IMR-90 (cell line): ENCODE measurements around the gene ANKRD27. TPM values are rescaled to one million over a fixed set of nuclear protein-coding genes. Genes with fewer than 3 reads are reported as not detected.

Experiments
- ATAC-seq: fragments of 200-7000 bp; cut with Tn5 transposase; 2 replicates; pipeline ENCODE4 v1.9.1; 2020; ENCODE audit warnings: low read depth, mild to moderate bottlenecking, moderate library complexity
- BruUV-seq: library from RNA; stranded (reverse); fragments of 400-500 nt; replicated peaks from 2 replicates; lab custom pipeline; 2021; lab: Mats Ljungman, UMichigan
- CTCF ChIA-PET: fragments of 300-600 bp; formaldehyde crosslinking; extraction: SDS; loops from one replicate; lab custom pipeline; 2021; ENCODE audit warnings: antibody characterized with exemption; lab: Yijun Ruan, JAX
- POLR2A ChIA-PET: fragments of 300-600 bp; sonication (Branson Sonifier 250); formaldehyde crosslinking; loops from one replicate; lab custom pipeline; 2022; ENCODE audit warnings: antibody characterized with exemption; ENCODE audit not compliant: unreplicated experiment; lab: Charles Lee
- DNase-seq: peaks from one replicate; pipeline ENCODE4 v3.0.0; 2013
- H2AFZ ChIP-seq: replicated peaks from 2 replicates; pipeline ENCODE3; 2013; ENCODE audit warnings: low read length, mild to moderate bottlenecking; ENCODE audit not compliant: poor library complexity
- H2AK5ac ChIP-seq: 2 replicates; pipeline ENCODE4 v1.6.1; 2013; ENCODE audit warnings: low read depth, low read length, inconsistent platforms
- H2AK9ac ChIP-seq: replicated peaks from 2 replicates; pipeline ENCODE3; 2013; ENCODE audit warnings: mild to moderate bottlenecking, low read depth, low read length, moderate library complexity; ENCODE audit not compliant: poor library complexity
- H2BK120ac ChIP-seq: 2 replicates; pipeline ENCODE4 v1.6.1; 2013; ENCODE audit warnings: low read depth, low read length, inconsistent platforms
- H2BK15ac ChIP-seq: 3 replicates; pipeline ENCODE4 v1.6.1; 2013; ENCODE audit warnings: low read depth, low read length, inconsistent platforms
- H2BK20ac ChIP-seq: 2 replicates; pipeline ENCODE4 v1.6.1; 2013; ENCODE audit warnings: low read depth, mild to moderate bottlenecking, inconsistent platforms, low read length, moderate library complexity
- H2BK5ac ChIP-seq: 2 replicates; pipeline ENCODE4 v1.6.1; 2013; ENCODE audit warnings: mild to moderate bottlenecking, low read depth, low read length, inconsistent platforms; ENCODE audit not compliant: poor library complexity, severe bottlenecking
- H3K14ac ChIP-seq: replicated peaks from 2 replicates; pipeline ENCODE4 v1.6.1; 2013; ENCODE audit warnings: low read depth, low read length, inconsistent platforms
- H3K18ac ChIP-seq: 2 replicates; pipeline ENCODE4 v1.6.1; 2013; ENCODE audit warnings: low read depth, low read length, control low read depth
- H3K23ac ChIP-seq: 2 replicates; pipeline ENCODE4 v1.6.1; 2013; ENCODE audit warnings: low read depth, low read length, inconsistent platforms
- H3K27ac ChIP-seq: 2 replicates; pipeline ENCODE4 v1.5.1; 2013; ENCODE audit warnings: mild to moderate bottlenecking, control low read depth, low read length; ENCODE audit not compliant: insufficient read depth
- H3K27me3 ChIP-seq: 2 replicates; pipeline ENCODE4 v1.6.1; 2013; ENCODE audit warnings: low read length; ENCODE audit not compliant: control insufficient read depth, insufficient read depth
- H3K36me3 ChIP-seq: 2 replicates; pipeline ENCODE4 v1.6.1; 2013; ENCODE audit warnings: low read length, mixed read lengths; ENCODE audit not compliant: control insufficient read depth, insufficient read depth
- H3K4ac ChIP-seq: 2 replicates; pipeline ENCODE4 v1.6.1; 2013; ENCODE audit warnings: low read depth, low read length, inconsistent platforms
- H3K4me1 ChIP-seq: 2 replicates; pipeline ENCODE4 v1.6.1; 2013; ENCODE audit warnings: low read length, mixed read lengths; ENCODE audit not compliant: control insufficient read depth, insufficient read depth
- H3K4me2 ChIP-seq: 2 replicates; pipeline ENCODE4 v1.6.1; 2013; ENCODE audit warnings: low read depth, mild to moderate bottlenecking, control low read depth, low read length, moderate library complexity
- H3K4me3 ChIP-seq: 2 replicates; pipeline ENCODE4 v1.5.1; 2013; ENCODE audit warnings: low read depth, mild to moderate bottlenecking, control low read depth, low read length, moderate library complexity; ENCODE audit not compliant: insufficient read depth
- H3K56ac ChIP-seq: 2 replicates; pipeline ENCODE4 v1.6.1; 2013; ENCODE audit warnings: low read length, inconsistent platforms; ENCODE audit not compliant: insufficient read depth; ENCODE audit errors: extremely low read depth
- H3K79me1 ChIP-seq, 2 experiments: 2 replicates each; pipeline ENCODE4 v1.6.1; 2013; ENCODE audit warnings: low read length in 2 of 2, inconsistent platforms in 1 of 2, low read depth in 1 of 2
- H3K9ac ChIP-seq: 2 replicates; pipeline ENCODE4 v1.6.1; 2013; ENCODE audit warnings: low read depth, low read length, control low read depth
- H3K9me1 ChIP-seq: 2 replicates; pipeline ENCODE4 v1.6.1; 2013; ENCODE audit warnings: low read length, inconsistent platforms; ENCODE audit not compliant: insufficient read depth
- H3K9me3 ChIP-seq: 2 replicates; pipeline ENCODE4 v1.6.1; 2013; ENCODE audit warnings: low read length; ENCODE audit not compliant: control insufficient read depth, insufficient read depth
- H4K20me1 ChIP-seq: 2 replicates; pipeline ENCODE4 v1.6.1; 2013; ENCODE audit warnings: low read length, inconsistent platforms; ENCODE audit not compliant: insufficient read depth
- H4K5ac ChIP-seq: 2 replicates; pipeline ENCODE4 v1.6.1; 2013; ENCODE audit warnings: mild to moderate bottlenecking, low read depth, low read length, control low read depth
- H4K8ac ChIP-seq, 2 experiments: 2 replicates each; pipeline ENCODE4 v1.6.1; 2013; ENCODE audit warnings: low read depth in 2 of 2, low read length in 2 of 2, control low read depth in 1 of 2, inconsistent platforms in 1 of 2
- H4K91ac ChIP-seq: 2 replicates; pipeline ENCODE4 v1.6.1; 2013; ENCODE audit warnings: low read depth, low read length, inconsistent platforms; ENCODE audit not compliant: insufficient read depth
- CEBPB ChIP-seq: IDR thresholded peaks from 2 replicates; pipeline ENCODE4 v1.6.1; 2012; ENCODE audit warnings: low read depth, low read length, improper control_type of control experiment
- FOS ChIP-seq: fragments of 150-350 bp; IDR thresholded peaks from 2 replicates; pipeline ENCODE4 v1.6.1; 2016; ENCODE audit warnings: low read depth, low read length
- MXI1 ChIP-seq: IDR thresholded peaks from 2 replicates; pipeline ENCODE4 v1.6.1; 2012; ENCODE audit warnings: low read depth, mild to moderate bottlenecking, low read length, moderate library complexity, borderline replicate concordance
- RAD21 ChIP-seq: IDR thresholded peaks from 2 replicates; pipeline ENCODE4 v1.6.1; 2012; ENCODE audit warnings: low read length, improper control_type of control experiment
- WGBS, 2 experiments: methylation state at CpG; one replicate each; pipeline versions ENCODE4 v1.1.5 to v1.1.7; 2013; ENCODE audit warnings: missing lambda C conversion rate in 2 of 2; ENCODE audit not compliant: insufficient read length in 1 of 2; ENCODE audit errors: extremely low coverage in 2 of 2; 5-methylcytosine and 5-hydroxymethylcytosine counted together
- dilution Hi-C: fragments of 300-500 bp; cut with HindIII; formaldehyde crosslinking; loops from one replicate; pipeline ENCODE4 v1.14.3; 2018; ENCODE audit warnings: low sequenced_read_pairs; ENCODE audit not compliant: unreplicated experiment
- in situ Hi-C: fragments of 300-500 bp; cut with MboI; formaldehyde crosslinking; loops from 3 replicates; pipeline ENCODE4 v1.14.3; 2019; ENCODE audit warnings: low sequenced_read_pairs, inconsistent platforms, mixed read lengths
- intact Hi-C: fragments of 100-400 bp; cut with micrococcal nuclease; formaldehyde crosslinking; loops from 2 replicates; pipeline ENCODE4 v1.10.0; 2022
- polyA plus RNA-seq, 3 experiments: library from polyadenylated mRNA; depleted of rRNA; stranded (reverse); fragments of >200 nt; gene quantifications; 2 replicates each; pipeline ENCODE4 v1.2.3, GENCODE V29; 2012; ENCODE audit warnings: low replicate concordance in 1 of 3
- total RNA-seq: library from RNA; depleted of rRNA; stranded (reverse); fragments of >200 nt; gene quantifications from 2 replicates; pipeline ENCODE4 v1.2.3, GENCODE V29; 2012

ANKRD27 gene
- total and polyA plus RNA-seq, 2 of the 4 experiments (the other 2 are of a cell fraction): 16.7 to 35.0 TPM

DNA sequence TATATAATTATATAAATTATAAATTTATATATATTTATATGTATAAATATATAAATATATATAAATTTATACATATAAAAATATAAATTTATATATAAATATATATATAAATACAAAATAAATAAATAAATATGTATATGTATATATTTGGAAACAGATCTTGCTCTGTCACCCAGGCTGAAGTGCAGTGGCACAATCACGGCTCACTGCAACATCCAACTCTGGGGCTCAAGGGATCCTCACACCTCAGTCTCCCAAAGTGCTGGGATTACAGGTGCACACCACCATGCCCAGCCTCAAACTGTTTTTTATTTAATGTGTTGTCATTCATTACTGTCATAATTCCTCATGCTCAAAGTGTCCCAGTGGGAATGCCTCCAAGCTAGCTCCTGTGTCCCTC, 119.2 kb downstream of the ANKRD27 start:
- H3K56ac ChIP-seq: no peak overlapping the region
- H3K36me3 ChIP-seq: no peaks in the 10 kb centered on the region
- no peak overlapping the region for H3K4me2 ChIP-seq
- H3K14ac ChIP-seq: no peak overlapping the region
- ATAC-seq (no peak), DNase-seq (no peak)
- no CpG with 5 or more reads among the region's 1 CpG for WGBS, 2 experiments
- no peaks in the 10 kb centered on the region for H3K4me1 ChIP-seq
- no peak overlapping the region for H4K5ac ChIP-seq
- no peaks in the 10 kb centered on the region for H4K20me1 ChIP-seq
- no peak overlapping the region for H3K27ac ChIP-seq
- H3K9ac ChIP-seq: no peak overlapping the region
- no peak overlapping the region for H3K4me3 ChIP-seq
- H4K91ac ChIP-seq: no peak overlapping the region
- dilution Hi-C loops: no loop called here
- no peak overlapping the region for H3K4ac ChIP-seq
- CTCF ChIA-PET: no interaction called here
- H3K9me1 ChIP-seq: no peaks in the 10 kb centered on the region
- no peak overlapping the region for H2BK120ac ChIP-seq
- no peak overlapping the region for H2BK5ac ChIP-seq
- no peak overlapping the region for H2BK15ac ChIP-seq
- H4K8ac ChIP-seq: no peak overlapping the region
- in situ Hi-C loops: loop anchor here (25.0 kb wide), 1 partner anchor 1893 kb away; no protein-coding TSS in a partner anchor
- H3K18ac ChIP-seq: no peak overlapping the region
- no peaks in the 10 kb centered on the region for H3K9me3 ChIP-seq
- H2AFZ ChIP-seq: no peak overlapping the region
- POLR2A ChIA-PET: no interaction called here
- no peak overlapping the region for H2AK5ac ChIP-seq
- BruUV-seq: no TSS peak
- H2AK9ac ChIP-seq: no peak overlapping the region
- H3K79me1 ChIP-seq: no peaks in the 10 kb centered on the region
- H3K27me3 ChIP-seq: no peaks in the 10 kb centered on the region; the same call in none of the 2 replicates
- H2BK20ac ChIP-seq: no peak overlapping the region
- H3K23ac ChIP-seq: no peak overlapping the region
- intact Hi-C loops: no loop called here
- TF ChIP-seq RAD21 (no peak), CEBPB (no peak), FOS (no peak), MXI1 (no peak)
